Brain microvascular endothelial cell (primary cell): Measurements from ENCODE around the gene MAP7D3.
"Not testable (repeated sequence)": the region's sequence is repeated elsewhere in the genome, so short reads cannot be mapped to it uniquely, and the experiment has no call there.

ENCODE experiments used
- DNase-seq: peaks from one replicate; pipeline ENCODE4 v3.0.0-alpha.2; 2020
- H3K27ac ChIP-seq: fragments of 250-450 bp; sonication (Bioruptor Pico); 2 replicates; pipeline ENCODE4 v1.5.1; 2020; ENCODE audit warnings: mild to moderate bottlenecking, moderate library complexity
- H3K27me3 ChIP-seq: fragments of 250-450 bp; sonication (Bioruptor Pico); replicated peaks from 2 replicates; pipeline ENCODE4 v1.5.1; 2020; ENCODE audit warnings: mild to moderate bottlenecking
- H3K36me3 ChIP-seq: fragments of 250-450 bp; sonication (Bioruptor Pico); replicated peaks from 2 replicates; pipeline ENCODE4 v1.5.1; 2020; ENCODE audit warnings: mild to moderate bottlenecking
- H3K4me3 ChIP-seq: 2 replicates; pipeline ENCODE4 v1.5.1; 2011; ENCODE audit warnings: low read depth, mild to moderate bottlenecking, control low read depth, low read length, moderate library complexity
- CTCF ChIP-seq: IDR thresholded peaks from 2 replicates; pipeline ENCODE4 v1.5.1; 2011; ENCODE audit warnings: low read depth, mild to moderate bottlenecking, moderate library complexity, low read length, control low read depth, inconsistent platforms; ENCODE audit errors: missing control alignments
- in situ Hi-C: cut with HindIII; loops from 2 replicates; pipeline ENCODE4 v1.10.0; 2017; ENCODE audit warnings: low sequenced_read_pairs, low pct_ligation_motif_present

MAP7D3 gene

GRCh38 chrX:136250191-136251040 lies 784 bp downstream of the MAP7D3 start:
- no peaks in the 10 kb centered on the region for H3K36me3 ChIP-seq
- peak overlapping the region; percentile 63 for H3K4me3 ChIP-seq
- in situ Hi-C loops: no loop called here
- no peak for TF ChIP-seq CTCF
- no peaks in the 10 kb centered on the region for H3K27me3 ChIP-seq
- H3K27ac ChIP-seq: peak overlapping the region; percentile 69
- DNase-seq: no peak

- no peak for TF ChIP-seq CTCF
- no peaks in the 10 kb centered on the region for H3K27me3 ChIP-seq
- no peak overlapping the region for H3K4me3 ChIP-seq
- no peak for DNase-seq
- H3K27ac ChIP-seq: no peak overlapping the region
- peaks cover 5% of the 10 kb centered on the region for H3K36me3 ChIP-seq
- in situ Hi-C loops: no loop called here
Observed at GRCh38 chrX:136246201-136246600, 5.0 kb downstream of the MAP7D3 start.

GRCh38 chrX:136237849-136238248 lies 13.4 kb downstream of the MAP7D3 start:
- H3K4me3 ChIP-seq, H3K27ac ChIP-seq, in situ Hi-C loops, DNase-seq, H3K27me3 ChIP-seq, H3K36me3 ChIP-seq: not testable (repeated sequence)

GRCh38 chrX:136237074-136237473 lies 14.1 kb downstream of the MAP7D3 start:
- Histone ChIP-seq H3K27me3 (no peaks in the 10 kb centered on the region), H3K27ac (no peak overlapping the region), H3K4me3 (no peak overlapping the region), H3K36me3 (no peaks in the 10 kb centered on the region)
- in situ Hi-C loops: no loop called here
- no peak for TF ChIP-seq CTCF
- DNase-seq: no peak

- in situ Hi-C loops: no loop called here
Observed at GRCh38 chrX:136228839-136229207, 22.4 kb downstream of the MAP7D3 start.

More at GRCh38 chrX:136228839-136229207, 22.4 kb downstream of the MAP7D3 start:
- H3K27ac ChIP-seq: no peak overlapping the region
- TF ChIP-seq CTCF: no peak
- H3K27me3 ChIP-seq: no peaks in the 10 kb centered on the region
- no peak overlapping the region for H3K4me3 ChIP-seq
- peaks cover 2% of the 10 kb centered on the region for H3K36me3 ChIP-seq
- DNase-seq: no peak
